ENCODE measurements around the gene NPPB. TPM values are rescaled to one million over a fixed set of nuclear protein-coding genes. Genes with fewer than 3 reads are reported as not detected.

The NPPB gene
- polyA plus RNA-seq, 2 donors, result 0.66 to 0.83 TPM

- Histone ChIP-seq H3K9me3 (ENCODE audit: control insufficient read depth in 2 of 2, insufficient read depth in 1 of 2, low read depth in 1 of 2, low read length in 1 of 2) (no peaks in the 10 kb centered on the region), H3K36me3 (ENCODE audit: control insufficient read depth in 2 of 2, insufficient read depth in 2 of 2, low read length in 1 of 2) (peaks cover 39 to 71% of the 10 kb centered on the region in 2 donors), H3K4me3 (ENCODE audit: low read depth in 1 of 2, low read length in 2 of 2) (no peak overlapping the region), H3K27ac (ENCODE audit: low read depth in 2 of 2, low read length in 1 of 2) (no peak overlapping the region), H3K4me1 (ENCODE audit: control insufficient read depth in 2 of 2, insufficient read depth in 2 of 2, low read length in 1 of 2) (no peaks in the 10 kb centered on the region), H3K27me3 (ENCODE audit: control insufficient read depth in 1 of 2, insufficient read depth in 2 of 2, low read length in 2 of 2) (no peaks in the 10 kb centered on the region)
- 61 to 65% methylated on average over 40 of the region's 40 CpGs for WGBS, 2 donors
Observed at GRCh38 chr1:11838349-11839272, 20.1 kb downstream of the NPPB start.

GRCh38 chr1:11837767-11838348, 20.9 kb downstream of the NPPB start:
- H3K4me1 ChIP-seq (ENCODE audit: control insufficient read depth in 2 of 2, insufficient read depth in 2 of 2, low read length in 1 of 2), result no peaks in the 10 kb centered on the region
- WGBS, 2 donors, result 85 to 86% methylated on average over 11 of the region's 11 CpGs
- no peaks in the 10 kb centered on the region for H3K9me3 ChIP-seq (ENCODE audit: control insufficient read depth in 2 of 2, insufficient read depth in 1 of 2, low read depth in 1 of 2, low read length in 1 of 2)
- no peak overlapping the region for H3K4me3 ChIP-seq (ENCODE audit: low read depth in 1 of 2, low read length in 2 of 2)
- H3K27me3 ChIP-seq (ENCODE audit: control insufficient read depth in 1 of 2, insufficient read depth in 2 of 2, low read length in 2 of 2), result no peaks in the 10 kb centered on the region
- peaks cover 39 to 73% of the 10 kb centered on the region in 2 donors for H3K36me3 ChIP-seq (ENCODE audit: control insufficient read depth in 2 of 2, insufficient read depth in 2 of 2, low read length in 1 of 2)
- no peak overlapping the region for H3K27ac ChIP-seq (ENCODE audit: low read depth in 2 of 2, low read length in 1 of 2)

- 84 to 91% methylated on average over 36 of the region's 36 CpGs for WGBS, 2 donors
- H3K4me3 ChIP-seq (ENCODE audit: low read depth in 1 of 2, low read length in 2 of 2), result no peak overlapping the region
- peaks cover 39 to 72% of the 10 kb centered on the region in 2 donors for H3K36me3 ChIP-seq (ENCODE audit: control insufficient read depth in 2 of 2, insufficient read depth in 2 of 2, low read length in 1 of 2)
- H3K9me3 ChIP-seq (ENCODE audit: control insufficient read depth in 2 of 2, insufficient read depth in 1 of 2, low read depth in 1 of 2, low read length in 1 of 2), result no peaks in the 10 kb centered on the region
- no peak overlapping the region for H3K27ac ChIP-seq (ENCODE audit: low read depth in 2 of 2, low read length in 1 of 2)
- no peaks in the 10 kb centered on the region for H3K27me3 ChIP-seq (ENCODE audit: control insufficient read depth in 1 of 2, insufficient read depth in 2 of 2, low read length in 2 of 2)
- no peaks in the 10 kb centered on the region for H3K4me1 ChIP-seq (ENCODE audit: control insufficient read depth in 2 of 2, insufficient read depth in 2 of 2, low read length in 1 of 2)
Observed at GRCh38 chr1:11836955-11837766, 21.6 kb downstream of the NPPB start.

DNA sequence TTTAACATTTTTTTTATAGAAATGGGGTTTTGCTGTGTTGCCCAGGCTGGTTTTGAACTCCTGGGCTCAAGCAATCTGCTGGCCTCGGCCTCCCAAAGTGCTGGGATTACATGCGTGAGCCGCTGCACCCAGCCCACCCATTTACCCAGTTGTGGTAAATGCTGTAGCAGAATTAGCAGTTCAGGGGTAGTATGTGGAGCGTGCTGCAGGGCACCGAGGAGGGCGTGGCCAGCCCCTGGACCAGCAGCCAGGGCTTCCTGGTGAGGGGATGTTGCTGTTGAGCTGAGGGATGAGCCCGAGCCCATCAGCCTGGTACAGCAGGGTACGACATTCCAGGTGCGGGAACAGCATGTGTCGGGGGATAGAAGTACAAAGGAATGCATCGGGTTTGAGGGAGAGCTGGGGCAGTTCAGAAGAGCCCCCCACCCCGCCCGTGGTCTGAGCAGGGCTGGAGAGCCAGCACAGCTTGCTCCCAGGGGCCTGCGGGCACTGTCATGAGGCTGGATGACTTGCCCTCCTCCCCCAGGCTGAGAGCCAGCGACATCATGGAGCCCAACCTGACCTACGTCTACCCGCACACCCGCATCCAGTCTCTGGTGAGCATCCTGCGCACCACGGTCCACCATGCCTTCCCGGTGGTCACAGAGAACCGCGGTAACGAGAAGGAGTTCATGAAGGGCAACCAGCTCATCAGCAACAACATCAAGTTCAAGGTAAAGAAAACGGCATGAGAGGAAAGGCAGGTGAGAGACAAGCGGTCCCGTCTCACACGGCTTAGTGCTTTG, 23.1 kb downstream of the NPPB start:
- Histone ChIP-seq H3K9me3 (ENCODE audit: control insufficient read depth in 2 of 2, insufficient read depth in 1 of 2, low read depth in 1 of 2, low read length in 1 of 2) (no peaks in the 10 kb centered on the region), H3K27ac (ENCODE audit: low read depth in 2 of 2, low read length in 1 of 2) (no peak overlapping the region), H3K36me3 (ENCODE audit: control insufficient read depth in 2 of 2, insufficient read depth in 2 of 2, low read length in 1 of 2) (peaks cover 31 to 64% of the 10 kb centered on the region in 2 donors), H3K27me3 (ENCODE audit: control insufficient read depth in 1 of 2, insufficient read depth in 2 of 2, low read length in 2 of 2) (no peaks in the 10 kb centered on the region), H3K4me1 (ENCODE audit: control insufficient read depth in 2 of 2, insufficient read depth in 2 of 2, low read length in 1 of 2) (no peaks in the 10 kb centered on the region), H3K4me3 (ENCODE audit: low read depth in 1 of 2, low read length in 2 of 2) (no peak overlapping the region)
- 94% methylated on average over 28 of the region's 28 CpGs for WGBS, 2 donors

DNA sequence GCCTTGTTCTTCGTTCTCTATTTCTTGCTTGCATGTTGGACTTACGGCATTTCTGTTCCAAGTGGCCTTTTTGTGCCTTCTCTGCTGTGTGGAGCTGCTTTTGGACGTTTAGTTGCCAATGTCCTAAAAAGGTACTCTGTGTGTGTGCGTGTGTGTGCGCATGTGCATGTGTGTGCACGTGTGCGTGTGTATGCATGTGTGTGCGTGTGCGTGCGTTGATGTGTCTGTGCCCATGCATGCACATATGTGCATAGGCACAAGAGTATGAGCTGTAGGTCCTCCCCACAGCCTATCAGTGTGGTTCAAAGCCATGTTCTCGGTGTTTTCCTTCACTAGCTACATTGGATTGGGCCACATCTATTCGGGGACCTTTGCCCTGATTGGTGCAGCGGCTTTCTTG, 24.8 kb downstream of the NPPB start:
- 93 to 94% methylated on average over 13 of the region's 13 CpGs for WGBS, 2 donors
- Histone ChIP-seq H3K36me3 (ENCODE audit: control insufficient read depth in 2 of 2, insufficient read depth in 2 of 2, low read length in 1 of 2) (peaks cover 25 to 62% of the 10 kb centered on the region in 2 donors), H3K4me1 (ENCODE audit: control insufficient read depth in 2 of 2, insufficient read depth in 2 of 2, low read length in 1 of 2) (no peaks in the 10 kb centered on the region), H3K4me3 (ENCODE audit: low read depth in 1 of 2, low read length in 2 of 2) (no peak overlapping the region), H3K27ac (ENCODE audit: low read depth in 2 of 2, low read length in 1 of 2) (no peak overlapping the region), H3K27me3 (ENCODE audit: control insufficient read depth in 1 of 2, insufficient read depth in 2 of 2, low read length in 2 of 2) (no peaks in the 10 kb centered on the region), H3K9me3 (ENCODE audit: control insufficient read depth in 2 of 2, insufficient read depth in 1 of 2, low read depth in 1 of 2, low read length in 1 of 2) (no peaks in the 10 kb centered on the region)

GRCh38 chr1:11833497-11833896, 25.2 kb downstream of the NPPB start:
- H3K4me3 ChIP-seq (ENCODE audit: low read depth in 1 of 2, low read length in 2 of 2), result no peak overlapping the region
- H3K36me3 ChIP-seq (ENCODE audit: control insufficient read depth in 2 of 2, insufficient read depth in 2 of 2, low read length in 1 of 2), result peaks cover 26 to 65% of the 10 kb centered on the region in 2 donors
- H3K27ac ChIP-seq (ENCODE audit: low read depth in 2 of 2, low read length in 1 of 2), result no peak overlapping the region
- H3K9me3 ChIP-seq (ENCODE audit: control insufficient read depth in 2 of 2, insufficient read depth in 1 of 2, low read depth in 1 of 2, low read length in 1 of 2), result no peaks in the 10 kb centered on the region
- H3K4me1 ChIP-seq (ENCODE audit: control insufficient read depth in 2 of 2, insufficient read depth in 2 of 2, low read length in 1 of 2), result no peaks in the 10 kb centered on the region
- no peaks in the 10 kb centered on the region for H3K27me3 ChIP-seq (ENCODE audit: control insufficient read depth in 1 of 2, insufficient read depth in 2 of 2, low read length in 2 of 2)
- 90 to 93% methylated on average over 8 of the region's 8 CpGs for WGBS, 2 donors

DNA sequence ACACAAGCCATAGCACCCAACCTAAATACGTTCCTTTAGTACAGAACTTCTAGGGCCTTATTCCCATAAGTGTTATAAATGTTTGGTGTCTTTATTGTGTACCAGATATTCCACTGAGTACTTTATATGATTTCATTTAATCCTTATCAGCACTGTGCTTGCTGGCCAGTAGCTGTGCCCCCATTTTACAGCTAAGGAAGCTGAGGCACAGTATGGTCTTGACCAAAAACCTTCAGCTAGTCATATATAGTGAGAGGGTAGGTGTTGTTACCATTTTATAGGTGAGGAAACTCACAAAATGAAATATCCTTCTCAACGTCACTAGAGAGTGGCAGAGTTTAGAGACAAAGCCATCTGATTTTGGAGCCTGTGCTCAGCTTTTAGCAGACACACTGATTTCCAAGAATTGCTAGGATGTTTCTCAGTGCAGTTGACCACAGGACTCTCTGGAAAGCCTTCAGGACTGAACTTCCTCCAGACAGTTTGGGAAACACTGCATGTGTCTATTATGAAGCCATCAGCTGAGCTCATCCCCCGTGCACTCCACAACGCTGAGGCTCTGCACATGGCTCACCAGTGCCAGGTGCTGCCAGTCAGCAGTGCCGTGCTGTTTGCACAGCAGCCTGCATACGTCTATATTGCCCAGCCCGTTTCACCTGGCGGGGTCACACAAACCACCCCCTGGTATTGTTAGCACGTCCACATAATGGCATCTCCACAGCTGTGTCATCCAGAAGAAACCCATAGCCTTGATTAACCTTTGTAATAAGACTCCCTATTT, 26.6 kb downstream of the NPPB start:
- Histone ChIP-seq H3K27ac (ENCODE audit: low read depth in 2 of 2, low read length in 1 of 2) (no peak overlapping the region), H3K4me3 (ENCODE audit: low read depth in 1 of 2, low read length in 2 of 2) (no peak overlapping the region), H3K4me1 (ENCODE audit: control insufficient read depth in 2 of 2, insufficient read depth in 2 of 2, low read length in 1 of 2) (no peaks in the 10 kb centered on the region), H3K27me3 (ENCODE audit: control insufficient read depth in 1 of 2, insufficient read depth in 2 of 2, low read length in 2 of 2) (no peaks in the 10 kb centered on the region), H3K9me3 (ENCODE audit: control insufficient read depth in 2 of 2, insufficient read depth in 1 of 2, low read depth in 1 of 2, low read length in 1 of 2) (no peaks in the 10 kb centered on the region), H3K36me3 (ENCODE audit: control insufficient read depth in 2 of 2, insufficient read depth in 2 of 2, low read length in 1 of 2) (peaks cover 27 to 65% of the 10 kb centered on the region in 2 donors)
- WGBS, 2 donors, result 77 to 84% methylated on average over 9 of the region's 9 CpGs

- Histone ChIP-seq H3K27ac (ENCODE audit: low read depth in 2 of 2, low read length in 1 of 2) (no peak overlapping the region), H3K27me3 (ENCODE audit: control insufficient read depth in 1 of 2, insufficient read depth in 2 of 2, low read length in 2 of 2) (no peaks in the 10 kb centered on the region), H3K4me1 (ENCODE audit: control insufficient read depth in 2 of 2, insufficient read depth in 2 of 2, low read length in 1 of 2) (no peaks in the 10 kb centered on the region), H3K36me3 (ENCODE audit: control insufficient read depth in 2 of 2, insufficient read depth in 2 of 2, low read length in 1 of 2) (peaks cover 17 to 50% of the 10 kb centered on the region in 2 donors), H3K4me3 (ENCODE audit: low read depth in 1 of 2, low read length in 2 of 2) (no peak overlapping the region), H3K9me3 (ENCODE audit: control insufficient read depth in 2 of 2, insufficient read depth in 1 of 2, low read depth in 1 of 2, low read length in 1 of 2) (no peaks in the 10 kb centered on the region)
- 90 to 92% methylated on average over 19 of the region's 19 CpGs for WGBS, 2 donors
Observed at GRCh38 chr1:11828511-11828910, 30.2 kb downstream of the NPPB start.
